ENCODE measurements around the gene GNAI1. TPM values are rescaled to one million over a fixed set of nuclear protein-coding genes. Genes with fewer than 3 reads are reported as not detected.

GNAI1 gene
- total and polyA plus RNA-seq, 4 donors: 8.9 to 38.7 (median 20.9) TPM

- WGBS: 49% methylated on average over 4 of the region's 4 CpGs
- Histone ChIP-seq H3K4me3 (ENCODE audit: low read depth in 1 of 3, low read length in 3 of 3) (no peak overlapping the region), H3K9ac (ENCODE audit: low read depth in 1 of 2, low read length in 2 of 2) (no peak overlapping the region), H3K9me3 (ENCODE audit: control insufficient read depth in 4 of 4, low read length in 3 of 4) (no peaks in the 10 kb centered on the region), H3K27ac (ENCODE audit: low read depth in 1 of 2, low read length in 2 of 2) (no peak overlapping the region), H3K4me1 (ENCODE audit: control insufficient read depth in 4 of 4, insufficient read depth in 4 of 4, low read length in 3 of 4) (peaks cover 2 to 17% (median 8%) of the 10 kb centered on the region in 4 donors), H3K27me3 (ENCODE audit: control insufficient read depth in 4 of 4, insufficient read depth in 4 of 4, low read length in 3 of 4) (no peaks in the 10 kb centered on the region), H3K36me3 (ENCODE audit: control insufficient read depth in 4 of 4, insufficient read depth in 3 of 4, low read depth in 1 of 4, low read length in 3 of 4) (peaks cover 0 to 2% (median 0%) of the 10 kb centered on the region in 4 donors)
- peak; percentile 86 to 94 for TF ChIP-seq HNF4A (conservative IDR thresholded peaks at IDR 0.05)
- peak; percentile 55 for TF ChIP-seq HNF4G (IDR thresholded peaks at IDR 0.05)
- peak; percentile 66 for TF ChIP-seq SP1 (IDR thresholded peaks at IDR 0.05)
- TF ChIP-seq, protein P1, sequence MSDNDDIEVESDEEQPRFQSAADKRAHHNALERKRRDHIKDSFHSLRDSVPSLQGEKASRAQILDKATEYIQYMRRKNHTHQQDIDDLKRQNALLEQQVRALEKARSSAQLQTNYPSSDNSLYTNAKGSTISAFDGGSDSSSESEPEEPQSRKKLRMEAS (IDR thresholded peaks at IDR 0.05): no peak
- TF ChIP-seq EGR1 (IDR thresholded peaks at IDR 0.05; ENCODE audit: low read depth in 2 of 2): no peak
- no peak for TF ChIP-seq REST (IDR thresholded peaks at IDR 0.05)
- peak in 1 of 2 donors; percentile 21 for TF ChIP-seq RXRA (IDR thresholded peaks at IDR 0.05)
- peak in 1 of 2 donors; percentile 16 for TF ChIP-seq RAD21 (IDR thresholded peaks at IDR 0.05)
- TF ChIP-seq JUND (IDR thresholded peaks at IDR 0.05): peak in 1 of 2 donors; percentile 12
- no peak for TF ChIP-seq CTCF (IDR thresholded peaks at IDR 0.05; ENCODE audit: low read depth, low read length, missing input control)
- no peak for TF ChIP-seq NR2F2 (IDR thresholded peaks at IDR 0.05)
- TF ChIP-seq GABPA (IDR thresholded peaks at IDR 0.05 in 1 of 2, conservative IDR thresholded peaks at IDR 0.05 in 1 of 2): no peak
- TF ChIP-seq, protein P2, sequence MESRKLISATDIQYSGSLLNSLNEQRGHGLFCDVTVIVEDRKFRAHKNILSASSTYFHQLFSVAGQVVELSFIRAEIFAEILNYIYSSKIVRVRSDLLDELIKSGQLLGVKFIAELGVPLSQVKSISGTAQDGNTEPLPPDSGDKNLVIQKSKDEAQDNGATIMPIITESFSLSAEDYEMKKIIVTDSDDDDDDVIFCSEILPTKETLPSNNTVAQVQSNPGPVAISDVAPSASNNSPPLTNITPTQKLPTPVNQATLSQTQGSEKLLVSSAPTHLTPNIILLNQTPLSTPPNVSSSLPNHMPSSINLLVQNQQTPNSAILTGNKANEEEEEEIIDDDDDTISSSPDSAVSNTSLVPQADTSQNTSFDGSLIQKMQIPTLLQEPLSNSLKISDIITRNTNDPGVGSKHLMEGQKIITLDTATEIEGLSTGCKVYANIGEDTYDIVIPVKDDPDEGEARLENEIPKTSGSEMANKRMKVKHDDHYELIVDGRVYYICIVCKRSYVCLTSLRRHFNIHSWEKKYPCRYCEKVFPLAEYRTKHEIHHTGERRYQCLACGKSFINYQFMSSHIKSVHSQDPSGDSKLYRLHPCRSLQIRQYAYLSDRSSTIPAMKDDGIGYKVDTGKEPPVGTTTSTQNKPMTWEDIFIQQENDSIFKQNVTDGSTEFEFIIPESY (IDR thresholded peaks at IDR 0.05): no peak
- TF ChIP-seq FOXA2 (IDR thresholded peaks at IDR 0.05): no peak
- TF ChIP-seq TAF1 (conservative IDR thresholded peaks at IDR 0.05): no peak
- TF ChIP-seq, protein P3, sequence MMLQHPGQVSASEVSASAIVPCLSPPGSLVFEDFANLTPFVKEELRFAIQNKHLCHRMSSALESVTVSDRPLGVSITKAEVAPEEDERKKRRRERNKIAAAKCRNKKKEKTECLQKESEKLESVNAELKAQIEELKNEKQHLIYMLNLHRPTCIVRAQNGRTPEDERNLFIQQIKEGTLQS (IDR thresholded peaks at IDR 0.05): no peak
- no peak for TF ChIP-seq FOXA1 (IDR thresholded peaks at IDR 0.05)
- TF ChIP-seq YY1 (IDR thresholded peaks at IDR 0.05): no peak
- no peak for DNase-seq (ENCODE audit: low spot score)
Observed at GRCh38 chr7:80213814-80214213, 79.2 kb downstream of the GNAI1 start.
